ENCODE data around the gene DPH2. TPM values are rescaled to one million over a fixed set of nuclear protein-coding genes. Genes with fewer than 3 reads are reported as not detected.

DPH2 gene
- total RNA-seq, 2 experiments from 2014 or later = 29.6 to 34.1 TPM

DNA sequence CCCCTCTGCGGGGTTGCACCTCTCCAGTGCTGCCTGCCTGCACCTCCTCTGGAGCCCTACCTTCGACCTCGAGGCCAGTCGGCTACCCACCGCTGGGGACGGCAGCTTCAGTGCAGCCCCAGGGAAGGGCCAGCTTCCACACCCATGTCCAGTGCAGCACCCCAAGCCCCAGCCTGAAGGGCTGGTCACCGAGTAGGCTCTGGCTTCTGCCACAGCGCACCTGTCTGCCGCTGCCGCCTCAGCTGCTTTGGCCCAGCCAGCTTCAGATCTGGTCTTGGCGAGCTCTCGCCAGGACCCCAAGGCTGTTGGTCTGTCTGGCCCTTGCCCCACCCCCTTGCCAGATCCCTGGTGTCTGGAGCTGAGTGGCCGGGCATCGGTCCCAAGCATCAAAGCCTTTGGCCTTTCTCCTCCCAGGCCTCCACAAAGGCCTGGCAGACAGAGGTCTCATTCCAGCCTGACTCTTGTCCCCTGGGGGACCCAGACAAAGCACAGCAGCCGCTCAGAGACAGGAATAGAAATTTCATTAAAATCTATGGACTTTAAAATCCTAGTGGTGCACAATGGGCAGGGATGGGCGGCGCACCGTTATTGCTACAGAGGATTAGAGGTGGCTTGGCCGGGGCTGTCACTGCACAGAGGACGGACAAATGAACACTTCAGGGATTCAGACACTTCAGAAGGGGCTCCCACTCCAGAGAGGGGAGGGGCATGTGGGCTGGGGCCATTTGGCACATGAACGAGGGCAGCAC lies 26.3 kb downstream of the DPH2 start:
- TF ChIP-seq CTCF (IDR thresholded peaks at IDR 0.05) = no peak
- Mint-ChIP-seq H3K9me3 (no peaks in the 10 kb centered on the region), H3K36me3 (ENCODE audit: low read depth) (peaks cover 8% of the 10 kb centered on the region), H3K27ac (no peak overlapping the region), H3K27me3 (no peaks in the 10 kb centered on the region), H3K4me1 (ENCODE audit: low read depth) (peaks cover 8% of the 10 kb centered on the region), H3K4me3 (no peak overlapping the region)
- DNase-seq (no peak), ATAC-seq (no peak)
- POLR2A ChIA-PET = no interaction called here
- CTCF ChIA-PET = interaction anchor here (1.3 kb wide), 1 partner anchor 9 kb away, joined by 6 read pairs; no protein-coding TSS in a partner anchor
- intact Hi-C loops (cut with micrococcal nuclease) = no loop called here

DNA sequence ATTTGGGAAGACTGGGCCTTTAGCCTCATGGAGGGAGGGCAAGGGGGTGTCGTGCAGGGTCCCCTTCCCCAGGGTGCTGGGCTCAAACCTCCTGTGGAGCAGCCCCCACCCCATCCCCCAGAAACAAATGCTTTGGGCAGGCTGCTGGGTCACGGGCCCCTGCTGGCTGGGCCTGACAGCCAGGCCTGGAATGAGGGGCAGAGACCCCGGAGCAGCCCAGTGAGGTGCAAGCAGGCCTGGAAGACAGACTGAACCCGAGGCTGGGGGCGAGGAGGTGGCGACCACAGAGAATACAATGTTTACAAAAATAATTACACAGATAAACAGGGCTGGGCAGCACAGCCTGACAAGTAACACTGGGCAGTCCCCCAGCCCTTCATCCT lies 26.9 kb downstream of the DPH2 start:
- no peak overlapping the region for H3K4me3 Mint-ChIP-seq
- CTCF ChIA-PET = no interaction called here

GRCh38 chr1:43997295-43997999 lies 27.6 kb downstream of the DPH2 start:
- no peak for DNase-seq
- H3K4me1 Mint-ChIP-seq (ENCODE audit: low read depth) = no peaks in the 10 kb centered on the region
- peaks cover 14% of the 10 kb centered on the region for H3K36me3 Mint-ChIP-seq (ENCODE audit: low read depth)
- POLR2A ChIA-PET = no interaction called here
- no peaks in the 10 kb centered on the region for H3K27me3 Mint-ChIP-seq
- no peaks in the 10 kb centered on the region for H3K9me3 Mint-ChIP-seq
- TF ChIP-seq CTCF (IDR thresholded peaks at IDR 0.05) = no peak
- intact Hi-C loops (cut with micrococcal nuclease) = no loop called here
- CTCF ChIA-PET = no interaction called here
- no peak overlapping the region for H3K4me3 Mint-ChIP-seq
- H3K27ac Mint-ChIP-seq = no peak overlapping the region
- ATAC-seq = no peak

More for the DNA sequence above, 26.9 kb downstream of the DPH2 start:
- H3K36me3 Mint-ChIP-seq (ENCODE audit: low read depth) = peaks cover 12% of the 10 kb centered on the region
- no peaks in the 10 kb centered on the region for H3K27me3 Mint-ChIP-seq
- no peak overlapping the region for H3K27ac Mint-ChIP-seq
- no peak for TF ChIP-seq CTCF (IDR thresholded peaks at IDR 0.05)
- POLR2A ChIA-PET = no interaction called here
- intact Hi-C loops (cut with micrococcal nuclease) = no loop called here
- peaks cover 4% of the 10 kb centered on the region for H3K4me1 Mint-ChIP-seq (ENCODE audit: low read depth)
- ATAC-seq (no peak), DNase-seq (no peak)
- no peaks in the 10 kb centered on the region for H3K9me3 Mint-ChIP-seq

- Mint-ChIP-seq H3K4me3 (no peak overlapping the region), H3K27ac (no peak overlapping the region), H3K36me3 (ENCODE audit: low read depth) (peaks cover 14% of the 10 kb centered on the region), H3K9me3 (no peaks in the 10 kb centered on the region), H3K4me1 (ENCODE audit: low read depth) (no peaks in the 10 kb centered on the region), H3K27me3 (no peaks in the 10 kb centered on the region)
- CTCF ChIA-PET = no interaction called here
- POLR2A ChIA-PET = no interaction called here
- intact Hi-C loops (cut with micrococcal nuclease) = no loop called here
- ATAC-seq = no peak
- no peak for TF ChIP-seq CTCF (IDR thresholded peaks at IDR 0.05)
- DNase-seq = no peak
Observed at GRCh38 chr1:43998000-43998378, 28.2 kb downstream of the DPH2 start.

- ChIA-PET CTCF (interaction anchor here (1.0 to 1.6 kb wide), 3 partner anchors 47 to 65 kb away, joined by 3 to 8 read pairs (median 6); no protein-coding TSS in a partner anchor), POLR2A (interaction anchor here (1.3 kb wide), 1 partner anchor 30 kb away, joined by 3 read pairs; no protein-coding TSS in a partner anchor)
- intact Hi-C loops (cut with micrococcal nuclease) = no loop called here
- no peak for ATAC-seq
- H3K27ac Mint-ChIP-seq = no peak overlapping the region
- no peak overlapping the region for H3K4me3 Mint-ChIP-seq
- no peaks in the 10 kb centered on the region for H3K4me1 Mint-ChIP-seq (ENCODE audit: low read depth)
- DNase-seq = no peak
- H3K36me3 Mint-ChIP-seq (ENCODE audit: low read depth) = peaks cover 14% of the 10 kb centered on the region
- no peak for TF ChIP-seq CTCF (IDR thresholded peaks at IDR 0.05)
- H3K9me3 Mint-ChIP-seq = no peaks in the 10 kb centered on the region
- no peaks in the 10 kb centered on the region for H3K27me3 Mint-ChIP-seq
Observed at GRCh38 chr1:43999455-43999854, 29.6 kb downstream of the DPH2 start.

Data from activated CD8-positive, alpha-beta T cell treated with anti-CD3 and anti-CD28 coated beads for 36 hours (primary cell).